Measurements from ENCODE around the gene ISM1.

ISM1 gene

DNA sequence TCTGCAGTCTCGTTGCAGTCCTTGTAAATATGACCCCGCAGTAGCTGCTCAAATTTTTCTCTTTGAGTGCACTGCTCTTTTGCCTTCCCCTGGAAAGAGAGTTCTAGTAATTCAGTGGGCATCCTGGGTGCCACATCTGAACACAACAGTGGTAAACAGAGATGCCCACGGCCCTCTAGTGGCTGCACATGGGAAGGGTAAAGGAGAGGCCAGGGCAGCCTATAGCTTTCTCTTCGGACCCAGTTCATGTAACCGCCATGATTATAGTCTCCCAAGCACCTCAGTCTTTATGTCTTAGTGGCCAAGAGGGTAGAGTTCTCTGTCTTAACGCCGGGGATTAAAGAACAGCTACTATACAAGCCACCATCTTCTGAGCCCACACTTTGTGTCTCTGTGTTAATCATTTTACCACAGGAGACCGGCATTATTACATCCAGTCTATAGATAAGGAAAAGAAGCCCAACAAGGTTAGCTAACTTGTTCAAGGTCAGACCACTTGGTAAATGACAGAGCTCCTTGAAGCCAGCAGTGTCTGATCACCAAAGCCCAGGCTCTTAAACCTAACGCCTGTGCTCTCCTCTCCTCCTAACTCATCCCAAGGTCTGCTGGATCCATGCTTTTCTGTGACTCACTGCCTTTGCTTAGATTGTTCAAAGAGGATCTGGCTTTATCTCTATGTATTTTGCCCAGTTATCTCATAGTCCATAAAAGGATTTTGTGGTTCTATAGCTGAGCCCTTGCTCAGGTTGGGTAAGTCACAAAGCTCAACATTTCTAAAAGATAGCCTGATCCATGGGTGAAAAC, 81.8 kb downstream of the ISM1 start:
- no peaks in the 10 kb centered on the region for H3K79me2 ChIP-seq (ENCODE audit: insufficient read depth, low read length)
- H3K9me2 ChIP-seq (ENCODE audit: low read depth, low read length), result no peaks in the 10 kb centered on the region
- H3K4me2 ChIP-seq (ENCODE audit: low read length), result no peak overlapping the region
- H3K4me3 ChIP-seq (ENCODE audit: low read depth, low read length, poor library complexity, severe bottlenecking), result no peak overlapping the region
- no peaks in the 10 kb centered on the region for H4K20me1 ChIP-seq (ENCODE audit: insufficient read depth, low read length)
- H3K9ac ChIP-seq (ENCODE audit: low read length), result no peak overlapping the region
- no peaks in the 10 kb centered on the region for H3K36me3 ChIP-seq (ENCODE audit: insufficient read depth, low read length)
- H3K9me3 ChIP-seq (ENCODE audit: low read length), result no peaks in the 10 kb centered on the region
- no peaks in the 10 kb centered on the region for H3K4me1 ChIP-seq (ENCODE audit: insufficient read depth, low read length, severe bottlenecking)
- H3K27me3 ChIP-seq (ENCODE audit: insufficient read depth, low read length), result no peaks in the 10 kb centered on the region
- TF ChIP-seq, protein P1, sequence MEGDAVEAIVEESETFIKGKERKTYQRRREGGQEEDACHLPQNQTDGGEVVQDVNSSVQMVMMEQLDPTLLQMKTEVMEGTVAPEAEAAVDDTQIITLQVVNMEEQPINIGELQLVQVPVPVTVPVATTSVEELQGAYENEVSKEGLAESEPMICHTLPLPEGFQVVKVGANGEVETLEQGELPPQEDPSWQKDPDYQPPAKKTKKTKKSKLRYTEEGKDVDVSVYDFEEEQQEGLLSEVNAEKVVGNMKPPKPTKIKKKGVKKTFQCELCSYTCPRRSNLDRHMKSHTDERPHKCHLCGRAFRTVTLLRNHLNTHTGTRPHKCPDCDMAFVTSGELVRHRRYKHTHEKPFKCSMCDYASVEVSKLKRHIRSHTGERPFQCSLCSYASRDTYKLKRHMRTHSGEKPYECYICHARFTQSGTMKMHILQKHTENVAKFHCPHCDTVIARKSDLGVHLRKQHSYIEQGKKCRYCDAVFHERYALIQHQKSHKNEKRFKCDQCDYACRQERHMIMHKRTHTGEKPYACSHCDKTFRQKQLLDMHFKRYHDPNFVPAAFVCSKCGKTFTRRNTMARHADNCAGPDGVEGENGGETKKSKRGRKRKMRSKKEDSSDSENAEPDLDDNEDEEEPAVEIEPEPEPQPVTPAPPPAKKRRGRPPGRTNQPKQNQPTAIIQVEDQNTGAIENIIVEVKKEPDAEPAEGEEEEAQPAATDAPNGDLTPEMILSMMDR (IDR thresholded peaks at IDR 0.05; ENCODE audit: low read length), result peak; percentile 68
- TF ChIP-seq EZH2 (IDR thresholded peaks at IDR 0.05; ENCODE audit: borderline replicate concordance, low read length), result no peak
- no peak overlapping the region for H2AFZ ChIP-seq (ENCODE audit: low read length)
- H3F3A ChIP-seq (ENCODE audit: insufficient read depth, low read length), result no peaks in the 10 kb centered on the region
- H3K27ac ChIP-seq (ENCODE audit: low read depth, low read length, poor library complexity, severe bottlenecking), result no peak overlapping the region

DNA sequence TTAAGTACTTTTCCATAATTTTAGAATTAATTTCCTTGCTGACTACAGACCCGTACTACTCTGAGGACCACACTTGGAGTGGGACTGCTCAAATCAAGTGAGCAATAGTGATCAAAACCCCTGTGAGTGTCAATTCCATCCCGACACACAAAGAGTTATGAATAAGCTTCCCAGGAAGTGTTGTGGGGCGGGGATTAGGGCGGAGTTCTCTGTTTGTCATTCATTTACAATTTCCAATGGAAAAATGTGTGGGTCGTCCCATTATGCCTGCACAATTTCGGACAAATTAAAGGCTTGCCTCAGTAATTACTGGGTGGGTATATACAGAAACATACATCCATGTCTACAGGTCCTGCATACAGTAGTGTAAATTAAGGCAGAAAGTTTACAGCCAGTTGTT, 84.2 kb downstream of the ISM1 start:
- Histone ChIP-seq H3K9ac (ENCODE audit: low read length) (no peak overlapping the region), H3K9me2 (ENCODE audit: low read depth, low read length) (no peaks in the 10 kb centered on the region), H4K20me1 (ENCODE audit: insufficient read depth, low read length) (no peaks in the 10 kb centered on the region), H3K9me3 (ENCODE audit: low read length) (no peaks in the 10 kb centered on the region), H3K36me3 (ENCODE audit: insufficient read depth, low read length) (no peaks in the 10 kb centered on the region), H3K27me3 (ENCODE audit: insufficient read depth, low read length) (no peaks in the 10 kb centered on the region), H3K4me3 (ENCODE audit: low read depth, low read length, poor library complexity, severe bottlenecking) (no peak overlapping the region), H3F3A (ENCODE audit: insufficient read depth, low read length) (no peaks in the 10 kb centered on the region), H3K4me1 (ENCODE audit: insufficient read depth, low read length, severe bottlenecking) (no peaks in the 10 kb centered on the region), H2AFZ (ENCODE audit: low read length) (no peak overlapping the region), H3K4me2 (ENCODE audit: low read length) (no peak overlapping the region), H3K79me2 (ENCODE audit: insufficient read depth, low read length) (no peaks in the 10 kb centered on the region), H3K27ac (ENCODE audit: low read depth, low read length, poor library complexity, severe bottlenecking) (no peak overlapping the region)
- TF ChIP-seq, protein P1 (IDR thresholded peaks at IDR 0.05; ENCODE audit: low read length), result no peak
- TF ChIP-seq EZH2 (IDR thresholded peaks at IDR 0.05; ENCODE audit: borderline replicate concordance, low read length), result no peak

DNA sequence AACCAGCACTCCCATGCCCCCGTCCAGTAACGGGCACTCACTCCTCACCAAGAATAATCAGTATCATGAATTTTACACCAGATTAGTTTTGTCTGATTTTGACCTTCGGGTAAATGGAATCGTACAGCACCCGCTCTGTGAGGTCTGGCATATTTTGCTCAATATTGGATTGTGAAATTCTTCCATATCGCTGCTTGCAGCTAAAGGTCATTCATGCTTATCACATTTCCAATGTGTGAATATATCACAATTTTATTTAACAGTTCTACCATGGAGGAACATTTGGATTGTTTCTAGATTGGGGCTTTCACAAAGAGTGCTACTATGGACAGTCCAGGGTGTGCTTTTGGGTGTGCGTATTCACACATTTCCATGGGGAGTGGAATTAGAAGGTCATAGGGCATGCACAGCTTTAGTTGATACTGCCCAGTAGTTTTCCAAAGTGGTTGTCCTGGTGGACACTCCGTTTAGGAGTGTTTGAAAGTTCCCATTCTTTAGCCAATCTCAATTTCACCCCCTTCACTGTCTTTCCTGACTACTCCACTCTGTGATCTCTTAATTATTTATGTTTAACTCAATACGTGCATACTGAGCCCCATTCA, 86.6 kb downstream of the ISM1 start:
- Histone ChIP-seq H3K27me3 (ENCODE audit: insufficient read depth, low read length) (no peaks in the 10 kb centered on the region), H3K9me3 (ENCODE audit: low read length) (no peaks in the 10 kb centered on the region), H3K79me2 (ENCODE audit: insufficient read depth, low read length) (no peaks in the 10 kb centered on the region), H4K20me1 (ENCODE audit: insufficient read depth, low read length) (no peaks in the 10 kb centered on the region), H3K27ac (ENCODE audit: low read depth, low read length, poor library complexity, severe bottlenecking) (no peak overlapping the region), H3K4me3 (ENCODE audit: low read depth, low read length, poor library complexity, severe bottlenecking) (no peak overlapping the region), H2AFZ (ENCODE audit: low read length) (no peak overlapping the region), H3K4me1 (ENCODE audit: insufficient read depth, low read length, severe bottlenecking) (no peaks in the 10 kb centered on the region), H3K9ac (ENCODE audit: low read length) (no peak overlapping the region), H3F3A (ENCODE audit: insufficient read depth, low read length) (no peaks in the 10 kb centered on the region), H3K36me3 (ENCODE audit: insufficient read depth, low read length) (no peaks in the 10 kb centered on the region), H3K9me2 (ENCODE audit: low read depth, low read length) (no peaks in the 10 kb centered on the region), H3K4me2 (ENCODE audit: low read length) (no peak overlapping the region)
- TF ChIP-seq EZH2 (IDR thresholded peaks at IDR 0.05; ENCODE audit: borderline replicate concordance, low read length), result no peak
